Esophagus muscularis mucosa (tissue), 4 donors: ENCODE results near the gene INTS4. TPM values are rescaled to one million over a fixed set of nuclear protein-coding genes. Genes with fewer than 3 reads are reported as not detected.

ENCODE experiments used
- DNase-seq: peaks from one replicate; pipeline ENCODE4 v3.0.0-alpha.2; 2017; ENCODE audit errors: extremely low spot score
- H3K27ac ChIP-seq, 4 donors: fragments of 200-600 bp; sonication (generic); replicated peaks in 1 of 4; 1 replicate in 3 of 4; 2 replicates in 1 of 4; pipeline ENCODE4 v1.5.1; 2016 to 2019; ENCODE audit warnings: mild to moderate bottlenecking in 1 of 4
- H3K27me3 ChIP-seq, 4 donors: fragments of 200-600 bp; sonication (generic); one replicate each; pipeline versions ENCODE4 v1.5.1 to v1.6.0; 2016 to 2019
- H3K36me3 ChIP-seq, 4 donors: fragments of 200-600 bp; sonication (generic); one replicate each; pipeline ENCODE4 v1.5.1; 2016 to 2019
- H3K4me1 ChIP-seq, 4 donors: fragments of 200-600 bp; sonication (generic); one replicate each; pipeline ENCODE4 v1.5.1; 2016 to 2019
- H3K4me3 ChIP-seq, 4 donors: fragments of 200-600 bp; sonication (generic); 1 replicate in 2 of 4; 2 replicates in 2 of 4; pipeline ENCODE4 v1.5.1; 2016 to 2019; ENCODE audit warnings: mild to moderate bottlenecking in 4 of 4, moderate library complexity in 1 of 4
- H3K9me3 ChIP-seq, 4 donors: fragments of 200-600 bp; sonication (generic); 1 replicate in 3 of 4; 2 replicates in 1 of 4; pipeline ENCODE4 v1.5.1; 2016 to 2019
- CTCF ChIP-seq, 3 experiments: fragments of 200-600 bp in 2 of 3; fragments of 450-650 bp in 1 of 3; sonication (generic) in 2 of 3; IDR thresholded peaks; one replicate each; pipeline ENCODE4 v1.5.1; 2017 to 2019; ENCODE audit warnings: antibody characterized with exemption in 3 of 3, mild to moderate bottlenecking in 2 of 3, moderate library complexity in 1 of 3
- EP300 ChIP-seq: sonication (generic); formaldehyde crosslinking; IDR thresholded peaks from one replicate; pipeline ENCODE4 v1.6.1; 2017; ENCODE audit warnings: antibody characterized with exemption
- POLR2A ChIP-seq: fragments of 450-650 bp; IDR thresholded peaks from one replicate; pipeline ENCODE4 v1.6.1; 2017; ENCODE audit warnings: antibody characterized with exemption, moderate library complexity, mild to moderate bottlenecking, low read depth
- POLR2AphosphoS5 ChIP-seq, 2 donors: sonication (generic); formaldehyde crosslinking; IDR thresholded peaks; one replicate each; pipeline ENCODE4 v1.6.1; 2017; ENCODE audit warnings: antibody characterized with exemption in 2 of 2
- WGBS: methylation state at CpG from one replicate; pipeline ENCODE4 v1.1.5; 2018; 5-methylcytosine and 5-hydroxymethylcytosine counted together
- intact Hi-C: fragments of 100-400 bp; cut with DNase I; formaldehyde crosslinking; loops from one replicate; pipeline ENCODE4 v1.15.1; 2023
- total RNA-seq, 4 donors: library from RNA; depleted of rRNA; stranded (reverse); fragments of >200 nt; gene quantifications; one replicate each; pipeline versions ENCODE4 v1.1.0 to v1.2.1, GENCODE V29; 2016

INTS4 gene
- total RNA-seq, 4 donors from 2014 or later, result 13.3 to 34.1 (median 15.2) TPM

DNA sequence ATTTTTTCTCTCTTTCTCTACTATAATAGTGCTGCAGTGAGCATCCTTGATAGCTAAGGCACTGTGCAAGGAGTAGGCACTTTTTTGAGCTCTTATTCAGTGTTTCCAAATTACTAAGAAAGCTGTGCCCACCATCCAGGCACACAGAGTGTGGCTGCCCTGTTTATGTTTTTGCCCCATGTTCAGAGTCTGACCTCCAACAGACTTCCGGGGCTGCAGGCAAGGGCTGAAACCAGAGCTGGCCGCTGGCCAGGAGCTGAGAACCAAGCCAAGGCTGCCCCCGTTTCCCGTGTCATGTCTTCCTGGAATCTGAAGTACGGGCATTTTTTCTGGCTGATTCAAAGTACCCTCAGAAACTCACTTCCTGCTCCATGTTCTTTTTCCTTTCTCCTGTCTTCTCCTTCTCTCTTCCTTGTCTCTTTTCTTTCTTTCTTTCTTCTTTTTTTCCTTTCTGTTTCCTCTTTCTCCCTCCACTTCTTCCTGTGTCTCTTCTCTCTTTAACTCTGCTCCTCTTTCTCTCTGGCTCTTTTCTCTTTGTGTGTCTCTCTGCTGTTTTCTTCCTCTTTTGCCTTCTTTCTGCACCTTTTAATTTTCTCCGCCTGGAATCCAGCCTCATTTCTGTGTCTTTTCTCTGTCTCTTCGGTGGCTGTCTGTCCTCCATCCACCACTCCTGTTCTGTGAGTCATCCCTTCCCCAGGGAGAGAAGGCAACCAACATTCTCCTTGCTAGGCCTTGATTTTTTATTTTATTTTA, 45.6 kb upstream of the INTS4 start:
- H3K27ac ChIP-seq, result peak overlapping the region; percentile 57 to 71 (median 66)
- intact Hi-C loops, result no loop called here
- no peaks in the 10 kb centered on the region for H3K36me3 ChIP-seq

GRCh38 chr11:78039391-78039918, 45.0 kb upstream of the INTS4 start:
- Histone ChIP-seq H3K4me3 (peak overlapping the region in 2 of 4 donors; percentile 10 to 25), H3K4me1 (peaks cover 9 to 19% (median 17%) of the 10 kb centered on the region in 4 donors), H3K36me3 (no peaks in the 10 kb centered on the region), H3K27me3 (no peaks in the 10 kb centered on the region), H3K9me3 (no peaks in the 10 kb centered on the region), H3K27ac (peak overlapping the region; percentile 57 to 71 (median 66))
- 90% methylated on average over 4 of the region's 4 CpGs for WGBS
- DNase-seq, result no peak
- intact Hi-C loops, result no loop called here
- TF ChIP-seq CTCF (IDR thresholded peaks at IDR 0.05) (no peak), EP300 (no peak), POLR2A (no peak), POLR2AphosphoS5 (IDR thresholded peaks at IDR 0.05) (no peak)

More for the DNA sequence above, 45.6 kb upstream of the INTS4 start:
- Histone ChIP-seq H3K9me3 (no peaks in the 10 kb centered on the region), H3K4me1 (peaks cover 9 to 21% (median 19%) of the 10 kb centered on the region in 4 donors), H3K4me3 (peak overlapping the region; percentile 10 to 33 (median 27)), H3K27me3 (no peaks in the 10 kb centered on the region)
- no peak for DNase-seq
- WGBS, result 17% methylated on average over 7 of the region's 7 CpGs
- no peak for TF ChIP-seq POLR2A
- TF ChIP-seq CTCF (IDR thresholded peaks at IDR 0.05), result no peak
- no peak for TF ChIP-seq EP300
- no peak for TF ChIP-seq POLR2AphosphoS5 (IDR thresholded peaks at IDR 0.05)

- TF ChIP-seq POLR2A (no peak), EP300 (no peak), CTCF (IDR thresholded peaks at IDR 0.05) (no peak), POLR2AphosphoS5 (IDR thresholded peaks at IDR 0.05) (no peak)
- Histone ChIP-seq H3K9me3 (no peaks in the 10 kb centered on the region), H3K27me3 (no peaks in the 10 kb centered on the region), H3K27ac (no peak overlapping the region), H3K4me1 (peaks cover 9 to 19% (median 17%) of the 10 kb centered on the region in 4 donors), H3K4me3 (no peak overlapping the region), H3K36me3 (no peaks in the 10 kb centered on the region)
- 89% methylated on average over 8 of the region's 8 CpGs for WGBS
- DNase-seq, result no peak
- intact Hi-C loops, result no loop called here
These were observed 44.3 kb upstream of the INTS4 start for GRCh38 chr11:78038697-78039313.

- DNase-seq, result no peak
- peaks cover 9 to 19% (median 17%) of the 10 kb centered on the region in 4 donors for H3K4me1 ChIP-seq
- intact Hi-C loops, result no loop called here
- H3K27me3 ChIP-seq, result no peaks in the 10 kb centered on the region
- H3K9me3 ChIP-seq, result no peaks in the 10 kb centered on the region
- H3K36me3 ChIP-seq, result no peaks in the 10 kb centered on the region
- no peak overlapping the region for H3K27ac ChIP-seq
- H3K4me3 ChIP-seq, result no peak overlapping the region
- TF ChIP-seq EP300, result no peak
- 89% methylated on average over 9 of the region's 9 CpGs for WGBS
These were observed 43.6 kb upstream of the INTS4 start for GRCh38 chr11:78037825-78038620.

- WGBS, result 46% methylated on average over 3 of the region's 3 CpGs
- Histone ChIP-seq H3K36me3 (no peaks in the 10 kb centered on the region), H3K9me3 (no peaks in the 10 kb centered on the region), H3K4me1 (peaks cover 9 to 19% (median 18%) of the 10 kb centered on the region in 4 donors), H3K4me3 (no peak overlapping the region), H3K27me3 (no peaks in the 10 kb centered on the region), H3K27ac (no peak overlapping the region)
- intact Hi-C loops, result no loop called here
- DNase-seq, result no peak
- TF ChIP-seq EP300, result no peak
- TF ChIP-seq POLR2AphosphoS5 (IDR thresholded peaks at IDR 0.05), result no peak
- TF ChIP-seq POLR2A, result no peak
- no peak for TF ChIP-seq CTCF (IDR thresholded peaks at IDR 0.05)
These were observed 42.6 kb upstream of the INTS4 start for GRCh38 chr11:78037056-78037455.
